Measurements from ENCODE around the gene SEPTIN11. TPM values are rescaled to one million over a fixed set of nuclear protein-coding genes. Genes with fewer than 3 reads are reported as not detected.
A peak's percentile ranks its signal among the peaks of the same experiment; 100 is the strongest.

SEPTIN11 gene
- total RNA-seq, 1 donor from 2014 or later, result 623 TPM

DNA sequence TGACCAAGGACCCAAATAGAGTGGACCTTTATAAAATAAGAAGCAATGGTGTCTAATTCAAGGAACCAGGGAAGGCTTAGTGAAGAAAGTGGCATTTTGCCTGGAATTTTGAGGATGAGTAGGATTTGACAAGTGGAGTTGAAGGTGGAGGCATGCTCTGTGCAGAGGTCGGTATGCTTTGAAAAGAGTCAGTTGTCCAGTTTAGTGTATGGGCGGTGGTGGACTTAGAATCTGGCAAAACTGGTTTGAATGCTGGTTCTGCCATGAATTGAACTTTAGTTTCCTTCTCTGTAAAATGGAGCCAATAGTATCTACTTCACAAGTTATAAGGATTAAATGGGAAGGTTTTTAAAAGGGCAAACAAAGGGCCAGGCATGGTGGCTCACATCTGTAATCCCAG lies 29.7 kb downstream of the SEPTIN11 start:
- TF ChIP-seq CTCF (IDR thresholded peaks at IDR 0.05; ENCODE audit: insufficient read depth, low read depth, low read length) (no peak), EZH2 (IDR thresholded peaks at IDR 0.05; ENCODE audit: insufficient read depth, low read length) (no peak)
- Histone ChIP-seq H3K4me3 (ENCODE audit: insufficient read depth, low read depth, low read length) (no peak overlapping the region), H3K4me1 (ENCODE audit: insufficient read depth, low read length) (peaks cover 58% of the 10 kb centered on the region), H3K27me3 (ENCODE audit: insufficient read depth, low read length) (no peaks in the 10 kb centered on the region), H3K79me2 (ENCODE audit: insufficient read depth, low read length) (peaks cover 100% of the 10 kb centered on the region), H3K36me3 (ENCODE audit: insufficient read depth, low read length) (peaks cover 10% of the 10 kb centered on the region), H4K20me1 (ENCODE audit: insufficient read depth, low read length) (peaks cover 19% of the 10 kb centered on the region), H2AFZ (ENCODE audit: low read depth, low read length) (no peak overlapping the region), H3K4me2 (ENCODE audit: low read length) (no peak overlapping the region), H3K9ac (ENCODE audit: low read length) (no peak overlapping the region), H3K9me3 (ENCODE audit: insufficient read depth, low read depth, low read length) (no peaks in the 10 kb centered on the region), H3K27ac (ENCODE audit: low read depth, low read length) (no peak overlapping the region)
- Mint-ChIP-seq H3K27me3 (ENCODE audit: low read depth, unreplicated experiment) (no peaks in the 10 kb centered on the region), H3K36me3 (ENCODE audit: low read depth, unreplicated experiment) (peaks cover 11% of the 10 kb centered on the region), H3K27ac (ENCODE audit: unreplicated experiment) (peak overlapping the region; percentile 0), H3K4me3 (ENCODE audit: unreplicated experiment) (no peak overlapping the region), H3K4me1 (ENCODE audit: low read depth, unreplicated experiment) (peaks cover 82% of the 10 kb centered on the region), H3K9me3 (ENCODE audit: unreplicated experiment) (no peaks in the 10 kb centered on the region)
- DNase-seq (ENCODE audit: low read depth) (no peak), FAIRE-seq (no peak)

DNA sequence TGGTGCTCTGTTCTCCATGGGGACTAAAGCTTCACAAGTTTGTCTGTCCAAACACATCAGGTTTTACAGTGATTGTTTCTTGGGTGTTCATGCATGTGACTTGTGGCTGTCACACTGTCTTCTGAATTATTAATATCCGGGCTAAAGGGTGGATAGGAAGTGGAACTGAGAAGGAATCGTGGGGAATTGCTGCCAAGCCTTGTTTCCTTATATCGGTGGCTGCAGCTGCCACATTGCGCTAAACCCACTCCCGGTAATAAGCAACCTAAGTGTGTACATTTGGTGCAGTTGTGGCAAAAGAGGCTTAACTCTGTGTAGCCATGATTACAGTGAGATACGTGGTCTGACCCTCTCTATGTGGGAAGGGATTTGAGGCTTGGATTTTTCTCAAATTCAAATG lies 30.7 kb downstream of the SEPTIN11 start:
- Histone ChIP-seq H3K27me3 (ENCODE audit: insufficient read depth, low read length) (no peaks in the 10 kb centered on the region), H3K79me2 (ENCODE audit: insufficient read depth, low read length) (peaks cover 93% of the 10 kb centered on the region), H3K4me1 (ENCODE audit: insufficient read depth, low read length) (peaks cover 63% of the 10 kb centered on the region), H3K9ac (ENCODE audit: low read length) (no peak overlapping the region), H2AFZ (ENCODE audit: low read depth, low read length) (no peak overlapping the region), H4K20me1 (ENCODE audit: insufficient read depth, low read length) (peaks cover 15% of the 10 kb centered on the region), H3K4me2 (ENCODE audit: low read length) (peak overlapping the region; percentile 9), H3K36me3 (ENCODE audit: insufficient read depth, low read length) (peaks cover 6% of the 10 kb centered on the region), H3K9me3 (ENCODE audit: insufficient read depth, low read depth, low read length) (no peaks in the 10 kb centered on the region), H3K27ac (ENCODE audit: low read depth, low read length) (no peak overlapping the region), H3K4me3 (ENCODE audit: insufficient read depth, low read depth, low read length) (no peak overlapping the region)
- TF ChIP-seq EZH2 (IDR thresholded peaks at IDR 0.05; ENCODE audit: insufficient read depth, low read length), result no peak
- TF ChIP-seq CTCF (IDR thresholded peaks at IDR 0.05; ENCODE audit: insufficient read depth, low read depth, low read length), result no peak
- peaks cover 11% of the 10 kb centered on the region for H3K36me3 Mint-ChIP-seq (ENCODE audit: low read depth, unreplicated experiment)
- H3K4me1 Mint-ChIP-seq (ENCODE audit: low read depth, unreplicated experiment), result peaks cover 91% of the 10 kb centered on the region
- H3K27ac Mint-ChIP-seq (ENCODE audit: unreplicated experiment), result peak overlapping the region; percentile 6
- DNase-seq (ENCODE audit: low read depth), result no peak
- no peak for FAIRE-seq
- H3K27me3 Mint-ChIP-seq (ENCODE audit: low read depth, unreplicated experiment), result no peaks in the 10 kb centered on the region
- H3K9me3 Mint-ChIP-seq (ENCODE audit: unreplicated experiment), result no peaks in the 10 kb centered on the region
- no peak overlapping the region for H3K4me3 Mint-ChIP-seq (ENCODE audit: unreplicated experiment)

DNA sequence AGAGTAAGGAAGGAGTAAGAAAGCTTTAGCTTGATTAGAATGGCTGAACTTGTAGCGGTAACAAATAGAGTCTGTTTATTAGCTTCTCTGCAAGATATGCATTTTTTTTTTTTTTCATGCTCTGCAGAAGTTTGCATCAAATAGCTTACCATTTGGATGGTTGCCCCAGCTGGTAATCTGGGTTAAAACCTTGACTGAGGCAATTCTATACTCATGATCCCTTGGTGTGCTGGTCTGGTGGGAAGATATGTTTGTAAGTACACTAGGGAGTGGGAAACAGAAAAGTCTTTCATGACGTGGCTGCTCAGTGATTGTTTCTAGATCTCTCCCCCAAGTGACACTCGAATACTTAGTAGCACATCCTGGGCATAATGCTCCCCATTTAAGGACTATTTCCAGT lies 32.1 kb downstream of the SEPTIN11 start:
- H3K4me3 ChIP-seq (ENCODE audit: insufficient read depth, low read depth, low read length), result no peak overlapping the region
- peak overlapping the region; percentile 85 for H3K27ac Mint-ChIP-seq (ENCODE audit: unreplicated experiment)
- no peaks in the 10 kb centered on the region for H3K9me3 Mint-ChIP-seq (ENCODE audit: unreplicated experiment)
- peaks cover 6% of the 10 kb centered on the region for H3K36me3 Mint-ChIP-seq (ENCODE audit: low read depth, unreplicated experiment)
- H3K4me1 ChIP-seq (ENCODE audit: insufficient read depth, low read length), result peaks cover 77% of the 10 kb centered on the region
- H3K4me1 Mint-ChIP-seq (ENCODE audit: low read depth, unreplicated experiment), result peaks cover 95% of the 10 kb centered on the region
- TF ChIP-seq CTCF (IDR thresholded peaks at IDR 0.05; ENCODE audit: insufficient read depth, low read depth, low read length) (no peak), EZH2 (IDR thresholded peaks at IDR 0.05; ENCODE audit: insufficient read depth, low read length) (no peak)
- peaks cover 93% of the 10 kb centered on the region for H3K79me2 ChIP-seq (ENCODE audit: insufficient read depth, low read length)
- no peaks in the 10 kb centered on the region for H3K36me3 ChIP-seq (ENCODE audit: insufficient read depth, low read length)
- H4K20me1 ChIP-seq (ENCODE audit: insufficient read depth, low read length), result peaks cover 15% of the 10 kb centered on the region
- no peak overlapping the region for H3K27ac ChIP-seq (ENCODE audit: low read depth, low read length)
- H3K4me2 ChIP-seq (ENCODE audit: low read length), result no peak overlapping the region
- H3K27me3 ChIP-seq (ENCODE audit: insufficient read depth, low read length), result no peaks in the 10 kb centered on the region
- H3K9me3 ChIP-seq (ENCODE audit: insufficient read depth, low read depth, low read length), result no peaks in the 10 kb centered on the region
- DNase-seq (ENCODE audit: low read depth), result no peak
- FAIRE-seq, result no peak
- peak overlapping the region; percentile 17 for H3K4me3 Mint-ChIP-seq (ENCODE audit: unreplicated experiment)
- H3K27me3 Mint-ChIP-seq (ENCODE audit: low read depth, unreplicated experiment), result no peaks in the 10 kb centered on the region
- H2AFZ ChIP-seq (ENCODE audit: low read depth, low read length), result no peak overlapping the region
- H3K9ac ChIP-seq (ENCODE audit: low read length), result no peak overlapping the region
